BE2C (cell line): Measurements from ENCODE around the gene PTPRCAP.
"Not testable (repeated sequence)": the region's sequence is repeated elsewhere in the genome, so short reads cannot be mapped to it uniquely, and the experiment has no call there.

ENCODE experiments used
- DNase-seq: peaks from one replicate; pipeline ENCODE4 v3.0.0-alpha.2; 2020
- H3K27me3 ChIP-seq: fragments of 250-450 bp; sonication (Bioruptor Pico); 2 replicates; pipeline ENCODE4 v1.5.1; 2020; ENCODE audit warnings: mild to moderate bottlenecking
- H3K36me3 ChIP-seq: fragments of 250-450 bp; sonication (Bioruptor Pico); 2 replicates; pipeline ENCODE4 v1.5.1; 2020; ENCODE audit warnings: mild to moderate bottlenecking
- H3K4me1 ChIP-seq: fragments of 250-450 bp; sonication (Bioruptor Pico); 2 replicates; pipeline ENCODE4 v1.5.1; 2020
- H3K4me3 ChIP-seq: 2 replicates; pipeline ENCODE4 v1.5.1; 2011; ENCODE audit warnings: low read depth, low read length
- H3K9me3 ChIP-seq: fragments of 250-450 bp; sonication (Bioruptor Pico); 2 replicates; pipeline ENCODE4 v1.5.1; 2020
- TF ChIP-seq, protein P1 (sequence below): IDR thresholded peaks from 2 replicates; pipeline ENCODE4 v1.5.1; 2012; ENCODE audit warnings: mild to moderate bottlenecking, low read depth, low read length

PTPRCAP gene

DNA sequence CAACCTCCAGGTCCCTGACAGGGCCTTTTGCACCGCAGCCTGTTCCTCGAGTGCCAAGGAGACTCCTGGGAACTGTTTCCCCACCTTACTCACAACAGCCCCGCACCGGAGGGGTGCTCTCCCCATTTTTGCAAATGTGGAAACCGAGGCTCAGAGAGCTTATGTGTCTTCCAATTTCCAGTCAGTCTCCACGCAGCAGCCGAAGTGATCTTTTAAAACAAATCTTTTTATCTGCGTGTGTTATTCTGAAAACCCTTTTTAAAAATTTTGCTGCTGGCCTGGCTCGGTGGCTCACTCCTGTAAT, 32.0 kb upstream of the PTPRCAP start:
- Histone ChIP-seq H3K4me3 (peak overlapping the region; percentile 68), H3K27me3 (no peaks in the 10 kb centered on the region), H3K9me3 (no peaks in the 10 kb centered on the region), H3K36me3 (no peaks in the 10 kb centered on the region), H3K4me1 (no peaks in the 10 kb centered on the region)
- TF ChIP-seq, protein P1, sequence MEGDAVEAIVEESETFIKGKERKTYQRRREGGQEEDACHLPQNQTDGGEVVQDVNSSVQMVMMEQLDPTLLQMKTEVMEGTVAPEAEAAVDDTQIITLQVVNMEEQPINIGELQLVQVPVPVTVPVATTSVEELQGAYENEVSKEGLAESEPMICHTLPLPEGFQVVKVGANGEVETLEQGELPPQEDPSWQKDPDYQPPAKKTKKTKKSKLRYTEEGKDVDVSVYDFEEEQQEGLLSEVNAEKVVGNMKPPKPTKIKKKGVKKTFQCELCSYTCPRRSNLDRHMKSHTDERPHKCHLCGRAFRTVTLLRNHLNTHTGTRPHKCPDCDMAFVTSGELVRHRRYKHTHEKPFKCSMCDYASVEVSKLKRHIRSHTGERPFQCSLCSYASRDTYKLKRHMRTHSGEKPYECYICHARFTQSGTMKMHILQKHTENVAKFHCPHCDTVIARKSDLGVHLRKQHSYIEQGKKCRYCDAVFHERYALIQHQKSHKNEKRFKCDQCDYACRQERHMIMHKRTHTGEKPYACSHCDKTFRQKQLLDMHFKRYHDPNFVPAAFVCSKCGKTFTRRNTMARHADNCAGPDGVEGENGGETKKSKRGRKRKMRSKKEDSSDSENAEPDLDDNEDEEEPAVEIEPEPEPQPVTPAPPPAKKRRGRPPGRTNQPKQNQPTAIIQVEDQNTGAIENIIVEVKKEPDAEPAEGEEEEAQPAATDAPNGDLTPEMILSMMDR: no peak
- DNase-seq: no peak

DNA sequence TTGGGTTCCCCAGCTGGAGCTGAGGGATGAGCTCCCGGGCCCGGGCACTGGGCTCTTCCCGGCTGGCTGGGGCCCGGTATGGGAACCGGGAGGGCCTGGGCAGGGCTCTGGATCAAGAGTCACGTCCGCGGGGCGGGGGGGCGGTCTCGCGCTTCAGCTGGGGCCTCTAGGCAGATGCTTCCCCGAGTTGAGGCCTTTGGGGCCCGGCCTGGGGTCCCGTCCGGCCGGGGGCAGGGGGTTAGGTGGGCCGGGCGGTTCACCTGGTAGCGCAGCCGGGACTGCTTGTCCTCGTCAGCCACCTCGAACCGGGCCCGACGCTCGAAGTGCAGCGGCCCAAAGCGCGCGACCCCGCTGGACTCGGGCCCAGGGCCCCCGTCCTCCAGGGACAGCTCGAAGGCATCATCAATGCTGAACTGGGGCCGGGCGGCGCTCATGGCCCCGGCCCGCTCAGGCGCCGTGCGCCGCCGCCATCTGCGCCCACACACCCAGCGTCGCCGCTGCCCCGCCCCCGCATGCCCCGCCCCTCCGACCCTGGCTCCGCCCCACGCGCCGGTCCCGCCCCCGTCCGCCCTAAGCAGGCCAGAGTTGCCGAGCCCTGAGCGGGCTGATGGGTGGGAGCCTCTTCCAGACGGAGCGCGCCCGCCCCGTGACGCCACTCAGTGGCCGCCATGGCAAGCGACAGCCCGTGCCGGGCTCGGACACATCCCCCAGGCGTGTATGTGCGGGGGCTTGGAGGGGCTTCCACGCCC, 31.5 kb upstream of the PTPRCAP start, which contains the start of gene TMEM134:
Gene TMEM134 (minus strand): TSS at position 493 of the 749 bp plus-strand sequence. CDS start 59 bp downstream, at position 434.
- Histone ChIP-seq H3K4me3 (peak within 1 kb of the TSS; percentile 69), H3K4me1 (peaks cover 4% of the 10 kb centered on the region), H3K27me3 (no peaks in the 10 kb centered on the region), H3K36me3 (no peaks in the 10 kb centered on the region), H3K9me3 (no peaks in the 10 kb centered on the region)
- DNase-seq: peak; percentile 96
- TF ChIP-seq, protein P1: peak; percentile 50

DNA sequence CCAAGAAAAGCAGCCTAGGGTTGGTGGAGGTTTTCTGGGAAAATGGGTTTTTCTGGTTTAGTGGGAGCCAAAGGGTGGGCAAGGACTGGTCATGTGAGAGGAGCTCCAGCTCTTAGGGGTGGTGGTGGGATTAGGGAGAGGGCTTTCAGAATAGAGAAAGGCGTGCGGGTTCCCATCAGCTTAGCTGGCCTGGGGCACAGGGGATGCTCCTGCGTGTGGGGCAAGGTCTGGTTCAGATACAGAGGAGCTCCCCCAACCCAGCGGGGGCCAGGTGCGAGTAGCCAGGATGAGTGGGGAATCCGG, 30.9 kb upstream of the PTPRCAP start:
- H3K4me1 ChIP-seq: peaks cover 8% of the 10 kb centered on the region
- H3K9me3 ChIP-seq: no peaks in the 10 kb centered on the region
- DNase-seq: no peak

DNA sequence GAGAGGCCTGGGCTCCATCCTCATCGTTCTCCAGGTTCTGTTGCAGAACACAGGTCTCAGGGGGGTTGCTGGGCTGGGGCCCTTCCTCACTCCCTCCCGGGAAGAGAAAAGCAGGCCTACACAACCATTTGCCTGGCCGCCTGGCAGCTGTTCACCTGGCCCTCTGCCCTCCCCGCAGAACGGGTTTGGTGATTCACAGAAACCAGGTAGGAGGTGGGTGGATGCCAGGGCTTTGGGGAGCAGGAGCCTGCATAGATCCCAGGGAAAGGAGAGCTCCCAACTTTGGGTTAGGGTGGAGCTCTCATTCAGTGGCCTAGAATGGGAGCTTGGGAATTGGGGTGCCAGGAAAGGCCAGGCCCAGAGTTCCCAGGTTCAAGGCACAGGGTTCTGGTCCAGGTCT, 30.6 kb upstream of the PTPRCAP start:
- Histone ChIP-seq H3K9me3 (no peaks in the 10 kb centered on the region), H3K36me3 (no peaks in the 10 kb centered on the region), H3K4me1 (peaks cover 8% of the 10 kb centered on the region), H3K4me3 (peak overlapping the region; percentile 69), H3K27me3 (no peaks in the 10 kb centered on the region)
- no peak for DNase-seq
- TF ChIP-seq, protein P1: no peak

More for the DNA sequence above, 30.9 kb upstream of the PTPRCAP start:
- Histone ChIP-seq H3K4me3 (peak overlapping the region; percentile 69), H3K27me3 (no peaks in the 10 kb centered on the region), H3K36me3 (no peaks in the 10 kb centered on the region)
- TF ChIP-seq, protein P1: no peak

DNA sequence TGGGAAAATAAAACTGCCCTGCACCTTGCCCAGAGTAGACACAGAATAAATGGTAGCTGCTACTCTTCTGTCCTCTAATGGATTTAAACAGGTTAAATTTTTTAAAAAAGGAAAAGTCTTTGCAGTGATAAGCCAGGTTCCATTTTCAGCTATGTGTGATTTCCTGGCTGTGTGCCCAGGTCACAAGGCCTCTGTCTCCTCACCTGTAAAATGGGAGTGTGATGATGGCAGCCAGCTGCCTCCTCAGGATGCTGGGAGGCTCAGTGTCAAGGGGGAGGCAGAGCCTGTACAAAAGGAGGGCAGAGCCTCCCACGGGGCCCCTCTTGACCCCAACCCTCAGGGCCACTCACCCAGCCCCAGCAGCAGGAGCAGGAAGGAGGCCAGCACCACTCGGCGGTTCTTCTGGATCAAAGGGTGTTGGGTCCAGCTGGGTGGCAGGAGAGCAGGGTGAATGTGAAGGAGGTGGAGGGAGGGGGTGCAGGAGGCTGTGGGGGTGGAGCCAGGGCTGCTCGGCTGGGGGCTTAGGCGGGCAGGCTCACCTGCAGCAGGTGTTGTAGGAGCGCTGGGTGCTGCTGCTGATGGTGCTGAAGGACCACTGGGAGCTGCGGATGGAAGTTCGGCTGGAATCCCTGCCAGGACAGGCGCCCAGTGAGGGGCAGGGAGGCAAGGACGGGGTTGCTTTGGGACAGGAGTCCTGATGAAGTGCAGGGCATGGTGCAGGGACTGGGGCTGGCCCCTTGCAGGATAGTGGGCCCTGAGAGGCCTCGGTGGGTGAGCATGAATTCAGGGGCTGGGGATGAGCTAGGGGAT, 29.7 kb upstream of the PTPRCAP start:
- Histone ChIP-seq H3K4me3 (no peak overlapping the region), H3K9me3 (no peaks in the 10 kb centered on the region), H3K27me3 (no peaks in the 10 kb centered on the region), H3K4me1 (peaks cover 8% of the 10 kb centered on the region), H3K36me3 (no peaks in the 10 kb centered on the region)
- no peak for DNase-seq
- TF ChIP-seq, protein P1: no peak

DNA sequence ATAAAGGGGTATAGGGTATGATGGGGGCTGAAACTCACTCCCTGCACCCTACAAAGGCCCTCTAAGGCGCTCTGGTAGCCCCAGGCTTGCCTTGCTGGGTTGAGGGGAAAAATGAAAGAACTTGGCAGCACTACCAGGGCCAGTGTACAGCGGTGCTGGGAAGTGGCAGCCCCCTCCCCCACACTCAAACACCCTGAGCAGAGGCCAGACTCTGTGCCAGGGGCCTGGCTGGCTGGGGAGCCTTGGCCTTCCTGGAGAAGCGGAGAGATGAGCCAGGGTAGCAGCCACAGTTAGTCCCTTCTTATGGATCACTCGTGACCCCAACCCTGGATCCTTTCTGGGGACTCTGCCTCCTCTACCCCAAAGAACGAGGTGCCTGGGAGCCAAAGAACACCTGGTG, 28.9 kb upstream of the PTPRCAP start:
- H3K4me1 ChIP-seq: peaks cover 8% of the 10 kb centered on the region
- TF ChIP-seq, protein P1: no peak
- H3K9me3 ChIP-seq: no peaks in the 10 kb centered on the region
- no peaks in the 10 kb centered on the region for H3K36me3 ChIP-seq
- no peak overlapping the region for H3K4me3 ChIP-seq
- DNase-seq: no peak
- no peaks in the 10 kb centered on the region for H3K27me3 ChIP-seq

DNA sequence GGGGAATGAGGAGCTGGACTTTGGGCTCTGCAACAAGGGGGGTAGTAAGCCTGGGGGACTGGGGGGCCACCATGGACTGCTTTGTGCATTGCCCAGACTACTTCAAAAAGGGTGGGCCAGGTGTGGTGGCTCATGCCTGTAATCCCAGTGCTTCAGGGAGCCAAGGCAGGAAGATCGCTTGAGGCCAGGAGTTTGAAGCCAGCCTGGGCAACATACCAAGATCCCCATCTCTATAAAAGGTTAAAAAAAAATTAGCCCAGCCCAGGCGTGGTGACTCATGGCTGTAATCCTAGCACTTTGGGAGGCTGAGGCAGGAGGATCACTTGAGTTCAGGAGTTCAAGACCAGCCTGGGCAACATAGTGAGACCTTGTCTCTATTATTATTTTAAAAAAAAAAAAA, 28.0 kb upstream of the PTPRCAP start:
- peak overlapping the region; percentile 72 for H3K4me3 ChIP-seq
- not testable (repeated sequence) for H3K36me3 ChIP-seq, H3K4me1 ChIP-seq, H3K27me3 ChIP-seq, DNase-seq, H3K9me3 ChIP-seq
